A673 (cell line): ENCODE measurements around the gene CHRNA7.

Source experiments
- EZH2 ChIP-seq: fragments of 200-600 bp; sonication (generic); IDR thresholded peaks from 2 replicates; pipeline ENCODE4 v1.6.1; 2017; ENCODE audit warnings: borderline replicate concordance, low read depth, mild to moderate bottlenecking, mixed read lengths, antibody characterized with exemption, low read length; ENCODE audit not compliant: poor library complexity, severe bottlenecking
- TF ChIP-seq, protein P1 (sequence below): fragments of 300-800, 200-600 bp; sonication (generic); conservative IDR thresholded peaks from 2 replicates; pipeline ENCODE4 v1.5.1; 2017; ENCODE audit warnings: low read depth, mild to moderate bottlenecking, antibody characterized with exemption, low read length, moderate library complexity, mixed read lengths

DNA sequence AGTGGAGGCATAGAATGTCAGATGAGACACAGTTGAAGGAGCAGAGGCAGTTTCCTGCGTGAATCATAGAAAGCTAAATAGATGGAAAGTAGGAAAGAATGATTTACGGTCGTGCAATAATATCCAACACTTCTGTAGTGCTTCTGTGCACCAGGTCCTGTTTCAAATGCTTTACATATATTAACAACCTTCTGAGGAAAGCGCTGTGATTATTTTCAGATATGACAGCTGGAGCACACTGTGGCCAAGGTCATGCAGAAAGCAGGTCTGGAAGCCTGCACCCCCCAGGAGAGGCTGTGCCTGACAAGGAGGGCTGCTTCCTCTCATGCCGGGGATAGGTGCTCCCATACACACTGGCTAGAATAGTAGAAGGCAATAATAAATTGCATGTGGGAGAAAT, 104.5 kb downstream of the CHRNA7 start:
- TF ChIP-seq, protein P1, sequence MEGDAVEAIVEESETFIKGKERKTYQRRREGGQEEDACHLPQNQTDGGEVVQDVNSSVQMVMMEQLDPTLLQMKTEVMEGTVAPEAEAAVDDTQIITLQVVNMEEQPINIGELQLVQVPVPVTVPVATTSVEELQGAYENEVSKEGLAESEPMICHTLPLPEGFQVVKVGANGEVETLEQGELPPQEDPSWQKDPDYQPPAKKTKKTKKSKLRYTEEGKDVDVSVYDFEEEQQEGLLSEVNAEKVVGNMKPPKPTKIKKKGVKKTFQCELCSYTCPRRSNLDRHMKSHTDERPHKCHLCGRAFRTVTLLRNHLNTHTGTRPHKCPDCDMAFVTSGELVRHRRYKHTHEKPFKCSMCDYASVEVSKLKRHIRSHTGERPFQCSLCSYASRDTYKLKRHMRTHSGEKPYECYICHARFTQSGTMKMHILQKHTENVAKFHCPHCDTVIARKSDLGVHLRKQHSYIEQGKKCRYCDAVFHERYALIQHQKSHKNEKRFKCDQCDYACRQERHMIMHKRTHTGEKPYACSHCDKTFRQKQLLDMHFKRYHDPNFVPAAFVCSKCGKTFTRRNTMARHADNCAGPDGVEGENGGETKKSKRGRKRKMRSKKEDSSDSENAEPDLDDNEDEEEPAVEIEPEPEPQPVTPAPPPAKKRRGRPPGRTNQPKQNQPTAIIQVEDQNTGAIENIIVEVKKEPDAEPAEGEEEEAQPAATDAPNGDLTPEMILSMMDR = no peak
- TF ChIP-seq EZH2 = no peak
